Fibroblast of pulmonary artery (primary cell): Measurements from ENCODE around the gene MTERF4.

Source experiments
- DNase-seq: peaks from one replicate; pipeline ENCODE4 v3.0.0-alpha.2; 2010; ENCODE audit warnings: low read depth
- H3K4me3 ChIP-seq: replicated peaks from 2 replicates; pipeline ENCODE4 v1.5.1; 2011; ENCODE audit warnings: low read depth, mild to moderate bottlenecking, control low read depth, low read length, moderate library complexity
- CTCF ChIP-seq: IDR thresholded peaks from 2 replicates; pipeline ENCODE4 v1.5.1; 2011; ENCODE audit warnings: mild to moderate bottlenecking, control low read depth, low read length, inconsistent platforms; ENCODE audit errors: missing control alignments

MTERF4 gene

GRCh38 chr2:241102239-241102803, at the start of gene MTERF4:
Gene MTERF4 (minus strand): TSS chr2:241102287. CDS start chr2:241102273, 14 bp downstream.
- DNase-seq, result peak; percentile 82
- peak within 1 kb of the TSS; percentile 93 for H3K4me3 ChIP-seq
- TF ChIP-seq CTCF, result no peak

GRCh38 chr2:241150660-241151530, 48.8 kb upstream of the MTERF4 start:
- TF ChIP-seq CTCF, result no peak
- DNase-seq, result peak; percentile 5
- peak overlapping the region; percentile 68 for H3K4me3 ChIP-seq

GRCh38 chr2:241149925-241150659, 48.0 kb upstream of the MTERF4 start, which contains the start of gene PPP1R7:
Gene PPP1R7 (plus strand): TSS chr2:241150467. CDS start chr2:241150496, 29 bp downstream.
- peak within 1 kb of the TSS; percentile 68 for H3K4me3 ChIP-seq
- TF ChIP-seq CTCF, result no peak
- DNase-seq, result peak; percentile 92

GRCh38 chr2:241149675-241149924, 47.5 kb upstream of the MTERF4 start:
- DNase-seq, result no peak
- TF ChIP-seq CTCF, result no peak
- H3K4me3 ChIP-seq, result peak overlapping the region; percentile 68

- TF ChIP-seq CTCF, result no peak
- H3K4me3 ChIP-seq, result peak within 1 kb of the TSS; percentile 68
- DNase-seq, result peak; percentile 93
Observed at GRCh38 chr2:241148891-241149674, 47.0 kb upstream of the MTERF4 start, which contains the start of gene PASK. Gene PASK (minus strand): TSS chr2:241149472. CDS start chr2:241143032, 6,440 bp downstream.

- TF ChIP-seq CTCF, result no peak
- H3K4me3 ChIP-seq, result peak overlapping the region; percentile 68
- no peak for DNase-seq
Observed at GRCh38 chr2:241148239-241148638, 46.2 kb upstream of the MTERF4 start.
